Lung (tissue), 12 donors: ENCODE data around the gene ZCCHC12. TPM values are rescaled to one million over a fixed set of nuclear protein-coding genes. Genes with fewer than 3 reads are reported as not detected.

ENCODE experiments used
- ATAC-seq: fragments of 200-7000 bp; cut with Tn5 transposase; one replicate; pipeline ENCODE4 v1.9.1; 2020; ENCODE audit warnings: moderate number of reproducible peaks; ENCODE audit not compliant: insufficient read depth, low FRiP score
- DNase-seq, 3 donors: peaks; one replicate each; pipeline ENCODE4 v3.0.0-alpha.2; 2013 to 2017
- H3K27ac ChIP-seq, 2 donors: one replicate each; pipeline ENCODE4 v1.5.1; 2013; ENCODE audit warnings: mild to moderate bottlenecking in 2 of 2, moderate library complexity in 2 of 2, control low read depth in 1 of 2, inconsistent platforms in 1 of 2, low read depth in 1 of 2, low read length in 1 of 2
- H3K27me3 ChIP-seq, 3 donors: one replicate each; pipeline ENCODE4 v1.5.1; 2013; ENCODE audit warnings: low read length in 2 of 3; ENCODE audit not compliant: control insufficient read depth in 3 of 3, insufficient read depth in 3 of 3
- H3K36me3 ChIP-seq, 4 donors: one replicate each; pipeline ENCODE4 v1.5.1; 2013; ENCODE audit warnings: low read length in 4 of 4, mild to moderate bottlenecking in 1 of 4, moderate library complexity in 1 of 4; ENCODE audit not compliant: control insufficient read depth in 4 of 4, insufficient read depth in 4 of 4
- H3K4me1 ChIP-seq, 5 donors: one replicate each; pipeline ENCODE4 v1.5.1; 2013; ENCODE audit warnings: low read length in 5 of 5, mild to moderate bottlenecking in 2 of 5, moderate library complexity in 1 of 5; ENCODE audit not compliant: control insufficient read depth in 5 of 5, insufficient read depth in 5 of 5
- H3K4me3 ChIP-seq: one replicate; pipeline ENCODE4 v1.5.1; 2013; ENCODE audit warnings: mild to moderate bottlenecking, control low read depth, moderate library complexity
- H3K9ac ChIP-seq, 2 donors: one replicate each; pipeline ENCODE4 v1.5.1; 2013; ENCODE audit warnings: low read length in 2 of 2, control low read depth in 1 of 2; ENCODE audit not compliant: insufficient read depth in 1 of 2
- H3K9me3 ChIP-seq, 4 donors: one replicate each; pipeline ENCODE4 v1.5.1; 2013; ENCODE audit warnings: low read length in 3 of 4, mild to moderate bottlenecking in 1 of 4, moderate library complexity in 1 of 4; ENCODE audit not compliant: control insufficient read depth in 4 of 4, insufficient read depth in 3 of 4
- WGBS, 2 donors: extraction: QIAGEN DNeasy Blood & Tissue Kit; methylation state at CpG; one replicate each; pipeline ENCODE4 v1.1.7; 2013; 5-methylcytosine and 5-hydroxymethylcytosine counted together
- polyA plus RNA-seq, 2 donors: library from polyadenylated mRNA; stranded (reverse); fragments of 200-250 nt; gene quantifications; one replicate each; pipeline ENCODE4 v1.2.1, GENCODE V29; 2013
- total RNA-seq, 2 donors: library from RNA; depleted of rRNA in 1 of 2; stranded (reverse); fragments of >200 nt in 1 of 2; gene quantifications; one replicate each; pipeline ENCODE4 v1.2.1, GENCODE V29; 2014 to 2021
- TF ChIP-seq, protein P1 (sequence below): IDR thresholded peaks from 2 replicates; pipeline ENCODE4 v1.5.1; 2012; ENCODE audit warnings: mild to moderate bottlenecking; ENCODE audit errors: control extremely low read depth, extremely low read depth
- donor health status: control.
- donor health status: control.
- donor health status: Bipolar disorder and iron deficiency.
- donor health status: healthy.
- donor health status: DM: yes; HTN: yes; CAD: no.

Gene ZCCHC12
- total and polyA plus RNA-seq, 4 donors, result 0.10 to 1.5 (median 0.49) TPM

DNA sequence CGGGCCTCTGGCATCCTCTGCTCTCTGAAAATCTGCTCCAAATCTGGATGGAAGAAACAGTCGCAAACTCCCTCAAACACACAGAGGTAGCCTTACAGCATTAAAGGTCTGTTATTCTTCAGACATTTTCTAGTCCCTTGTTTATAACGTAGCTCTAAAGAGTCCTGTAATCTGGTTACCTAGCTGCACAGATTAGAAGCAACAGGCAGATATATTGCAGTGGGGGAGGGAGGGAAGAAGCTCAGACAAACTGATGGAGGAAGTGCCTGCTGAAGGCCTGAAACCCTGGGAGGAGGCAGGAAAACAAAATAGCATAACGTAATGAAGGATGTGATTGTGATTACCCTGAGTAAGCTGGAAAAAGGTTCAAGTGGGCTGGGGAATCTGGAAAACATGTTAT, 39.4 kb downstream of the ZCCHC12 start:
- no peaks in the 10 kb centered on the region for H3K36me3 ChIP-seq
- TF ChIP-seq, protein P1, sequence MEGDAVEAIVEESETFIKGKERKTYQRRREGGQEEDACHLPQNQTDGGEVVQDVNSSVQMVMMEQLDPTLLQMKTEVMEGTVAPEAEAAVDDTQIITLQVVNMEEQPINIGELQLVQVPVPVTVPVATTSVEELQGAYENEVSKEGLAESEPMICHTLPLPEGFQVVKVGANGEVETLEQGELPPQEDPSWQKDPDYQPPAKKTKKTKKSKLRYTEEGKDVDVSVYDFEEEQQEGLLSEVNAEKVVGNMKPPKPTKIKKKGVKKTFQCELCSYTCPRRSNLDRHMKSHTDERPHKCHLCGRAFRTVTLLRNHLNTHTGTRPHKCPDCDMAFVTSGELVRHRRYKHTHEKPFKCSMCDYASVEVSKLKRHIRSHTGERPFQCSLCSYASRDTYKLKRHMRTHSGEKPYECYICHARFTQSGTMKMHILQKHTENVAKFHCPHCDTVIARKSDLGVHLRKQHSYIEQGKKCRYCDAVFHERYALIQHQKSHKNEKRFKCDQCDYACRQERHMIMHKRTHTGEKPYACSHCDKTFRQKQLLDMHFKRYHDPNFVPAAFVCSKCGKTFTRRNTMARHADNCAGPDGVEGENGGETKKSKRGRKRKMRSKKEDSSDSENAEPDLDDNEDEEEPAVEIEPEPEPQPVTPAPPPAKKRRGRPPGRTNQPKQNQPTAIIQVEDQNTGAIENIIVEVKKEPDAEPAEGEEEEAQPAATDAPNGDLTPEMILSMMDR, result no peak
- no peak for DNase-seq
- H3K9ac ChIP-seq, result no peak overlapping the region
- H3K9me3 ChIP-seq, result no peaks in the 10 kb centered on the region
- no peak overlapping the region for H3K4me3 ChIP-seq
- no peak overlapping the region for H3K27ac ChIP-seq
- WGBS, 2 donors, result 56 to 66% methylated on average over 4 of the region's 4 CpGs
- peaks cover 0 to 6% (median 0%) of the 10 kb centered on the region in 5 donors for H3K4me1 ChIP-seq
- H3K27me3 ChIP-seq, result no peaks in the 10 kb centered on the region
- no peak for ATAC-seq

DNA sequence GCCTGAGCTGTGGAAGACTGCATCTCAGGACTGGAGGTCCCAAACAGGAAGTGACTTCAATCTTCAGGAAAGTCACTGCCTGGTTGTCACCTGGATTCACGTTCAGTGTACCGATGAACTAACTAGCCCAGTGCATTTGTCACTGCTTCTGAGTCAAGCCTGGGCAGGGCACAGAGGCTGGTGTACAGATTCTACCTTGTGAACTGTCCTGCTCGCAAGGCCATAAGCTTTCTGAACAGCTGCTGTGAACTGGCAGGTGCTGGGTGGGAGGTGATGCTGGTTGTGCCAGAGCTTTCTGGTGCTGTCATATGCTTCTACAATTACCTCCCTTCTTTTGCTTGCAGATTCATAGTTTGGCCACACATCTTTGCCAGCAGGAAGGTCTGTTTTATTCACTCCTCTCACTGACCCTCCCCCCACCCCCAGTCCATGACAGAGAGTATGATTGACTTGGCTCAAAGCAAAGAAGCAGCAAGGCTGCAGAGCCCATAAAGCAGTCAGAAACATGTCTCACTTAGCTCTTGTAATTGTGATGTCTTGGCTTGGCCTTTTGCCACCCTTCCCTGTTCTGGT, 40.5 kb downstream of the ZCCHC12 start:
- Histone ChIP-seq H3K27me3 (no peaks in the 10 kb centered on the region), H3K9ac (no peak overlapping the region), H3K4me1 (peaks cover 0 to 6% (median 0%) of the 10 kb centered on the region in 5 donors), H3K9me3 (no peaks in the 10 kb centered on the region), H3K4me3 (no peak overlapping the region), H3K36me3 (no peaks in the 10 kb centered on the region), H3K27ac (no peak overlapping the region)
- DNase-seq, result no peak
- no peak for ATAC-seq
- 78 to 84% methylated on average over 3 of the region's 3 CpGs for WGBS, 2 donors
- TF ChIP-seq, protein P1, result no peak

DNA sequence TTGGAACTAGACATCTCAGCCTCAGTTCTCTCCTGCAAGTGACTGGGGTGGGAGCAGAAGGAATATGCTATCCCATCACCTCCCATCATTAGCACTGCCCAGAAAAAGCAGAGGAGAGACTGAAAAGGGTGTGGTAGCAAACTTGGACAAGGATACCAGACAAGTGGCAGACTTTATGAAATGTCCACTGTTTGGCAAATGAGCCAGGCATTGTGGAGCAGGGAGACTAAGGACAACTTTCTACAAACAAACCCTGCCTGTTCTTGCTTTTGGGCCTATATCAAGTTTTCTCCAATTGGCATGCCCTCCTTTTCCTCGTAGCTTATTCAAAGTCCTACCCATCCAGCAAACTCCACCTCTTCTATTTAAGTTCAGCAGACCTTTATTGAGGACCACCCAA, 41.6 kb downstream of the ZCCHC12 start:
- Histone ChIP-seq H3K27ac (no peak overlapping the region), H3K4me1 (peaks cover 0 to 6% (median 0%) of the 10 kb centered on the region in 5 donors), H3K36me3 (no peaks in the 10 kb centered on the region), H3K9ac (no peak overlapping the region), H3K27me3 (no peaks in the 10 kb centered on the region), H3K9me3 (no peaks in the 10 kb centered on the region), H3K4me3 (no peak overlapping the region)
- DNase-seq, result no peak
- 47 to 86% methylated on average over 1 of the region's 1 CpG for WGBS, 2 donors
- TF ChIP-seq, protein P1, result no peak
- ATAC-seq, result no peak

DNA sequence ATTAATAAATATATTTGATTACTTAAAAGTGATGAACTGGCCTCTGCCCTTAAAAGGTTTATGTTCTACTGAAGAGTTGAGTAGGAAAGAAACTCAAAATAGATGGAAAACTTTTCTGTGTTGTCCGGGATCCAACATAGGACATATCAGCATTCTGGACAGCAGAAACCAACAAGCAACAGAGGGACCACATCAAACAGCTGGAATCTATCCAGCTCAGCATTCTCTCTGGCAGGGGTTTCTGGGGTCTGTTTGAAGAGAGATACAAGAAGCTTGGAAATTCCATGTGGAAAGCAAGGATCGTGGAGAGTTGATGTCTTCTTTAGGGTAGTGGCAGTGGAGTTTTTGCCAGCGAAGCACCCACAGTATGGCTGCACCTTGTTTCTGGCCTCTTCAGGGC, 43.6 kb downstream of the ZCCHC12 start:
- Histone ChIP-seq H3K27me3 (no peaks in the 10 kb centered on the region), H3K4me3 (no peak overlapping the region), H3K36me3 (no peaks in the 10 kb centered on the region), H3K27ac (no peak overlapping the region), H3K9ac (no peak overlapping the region), H3K4me1 (peaks cover 0 to 6% (median 0%) of the 10 kb centered on the region in 5 donors), H3K9me3 (no peaks in the 10 kb centered on the region)
- peak; percentile 58 to 80 (median 69) for DNase-seq
- 75 to 86% methylated on average over 3 of the region's 3 CpGs for WGBS, 2 donors
- TF ChIP-seq, protein P1, result no peak
- ATAC-seq, result no peak
